Memory B cell (primary cell): ENCODE data around the gene HNRNPA2B1.

ENCODE experiments used
- ATAC-seq: fragments of 150-1000 bp; cut with Tn5 transposase; 2 replicates; pipeline ENCODE4 v1.10.0; 2021; ENCODE audit warnings: low read depth, mild to moderate bottlenecking, moderate library complexity
- DNase-seq, 2 donors: peaks; one replicate each; pipeline ENCODE4 v3.0.0; 2022; ENCODE audit warnings: low spot score in 2 of 2
- H3K27ac Mint-ChIP-seq: one replicate; pipeline ENCODE4 v1.8.0; 2022; ENCODE audit warnings: mild to moderate bottlenecking, moderate library complexity, mixed read lengths
- H3K27me3 Mint-ChIP-seq: one replicate; pipeline ENCODE4 v1.8.0; 2022; ENCODE audit warnings: mixed read lengths
- H3K36me3 Mint-ChIP-seq: one replicate; pipeline ENCODE4 v1.8.0; 2022; ENCODE audit warnings: mild to moderate bottlenecking, mixed read lengths
- H3K4me1 Mint-ChIP-seq: one replicate; pipeline ENCODE4 v1.8.0; 2022; ENCODE audit warnings: mixed read lengths
- H3K4me3 Mint-ChIP-seq: one replicate; pipeline ENCODE4 v1.8.0; 2022; ENCODE audit warnings: mild to moderate bottlenecking, moderate library complexity, mixed read lengths
- H3K9me3 Mint-ChIP-seq: one replicate; pipeline ENCODE4 v1.8.0; 2022; ENCODE audit warnings: mixed read lengths

HNRNPA2B1 gene

DNA sequence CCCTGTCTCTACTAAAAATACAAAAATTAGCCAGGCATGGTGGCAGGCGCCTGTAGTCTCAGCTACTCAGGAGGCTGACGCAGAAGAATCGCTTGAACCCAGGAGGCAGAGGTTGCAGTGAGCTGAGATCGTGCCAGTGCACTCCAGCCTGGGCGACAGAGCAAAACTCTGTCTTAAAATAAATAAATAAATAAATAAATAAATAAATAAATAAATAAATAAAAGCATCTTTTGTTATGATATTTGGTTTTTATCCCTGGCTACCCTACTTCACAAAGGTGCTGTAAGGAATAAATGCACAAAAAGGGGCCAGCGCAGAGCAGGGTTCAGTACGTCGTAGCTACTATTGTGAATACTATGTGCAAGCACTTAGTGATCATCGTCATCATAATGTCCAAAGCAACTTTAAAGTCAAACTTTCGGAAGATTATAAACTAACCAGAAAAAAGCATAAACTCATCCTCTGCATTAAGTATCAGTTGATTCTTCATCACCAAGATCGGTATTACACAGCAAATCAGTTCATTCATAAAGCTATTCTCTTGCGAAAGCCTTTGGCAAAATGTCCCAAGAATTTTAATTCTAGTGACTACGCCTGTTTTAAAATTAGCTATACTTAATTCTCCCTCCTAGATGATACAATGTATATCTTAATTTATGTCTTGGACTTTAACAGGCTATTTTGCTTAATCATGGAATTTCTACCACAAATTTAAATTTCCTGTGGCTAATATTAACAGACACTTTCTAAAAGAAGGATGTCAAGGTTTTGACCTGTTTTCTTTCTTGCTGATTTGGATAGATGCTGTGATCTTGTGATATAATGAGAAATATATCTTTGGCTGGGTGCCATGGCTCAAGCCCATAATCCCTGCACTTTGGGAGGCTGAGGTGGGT is 56.1 kb downstream of the HNRNPA2B1 start:
- Mint-ChIP-seq H3K4me1 (no peaks in the 10 kb centered on the region), H3K27ac (no peak overlapping the region), H3K27me3 (peaks cover 11% of the 10 kb centered on the region), H3K36me3 (no peaks in the 10 kb centered on the region), H3K4me3 (no peak overlapping the region), H3K9me3 (no peaks in the 10 kb centered on the region)
- DNase-seq (no peak), ATAC-seq (no peak)

DNA sequence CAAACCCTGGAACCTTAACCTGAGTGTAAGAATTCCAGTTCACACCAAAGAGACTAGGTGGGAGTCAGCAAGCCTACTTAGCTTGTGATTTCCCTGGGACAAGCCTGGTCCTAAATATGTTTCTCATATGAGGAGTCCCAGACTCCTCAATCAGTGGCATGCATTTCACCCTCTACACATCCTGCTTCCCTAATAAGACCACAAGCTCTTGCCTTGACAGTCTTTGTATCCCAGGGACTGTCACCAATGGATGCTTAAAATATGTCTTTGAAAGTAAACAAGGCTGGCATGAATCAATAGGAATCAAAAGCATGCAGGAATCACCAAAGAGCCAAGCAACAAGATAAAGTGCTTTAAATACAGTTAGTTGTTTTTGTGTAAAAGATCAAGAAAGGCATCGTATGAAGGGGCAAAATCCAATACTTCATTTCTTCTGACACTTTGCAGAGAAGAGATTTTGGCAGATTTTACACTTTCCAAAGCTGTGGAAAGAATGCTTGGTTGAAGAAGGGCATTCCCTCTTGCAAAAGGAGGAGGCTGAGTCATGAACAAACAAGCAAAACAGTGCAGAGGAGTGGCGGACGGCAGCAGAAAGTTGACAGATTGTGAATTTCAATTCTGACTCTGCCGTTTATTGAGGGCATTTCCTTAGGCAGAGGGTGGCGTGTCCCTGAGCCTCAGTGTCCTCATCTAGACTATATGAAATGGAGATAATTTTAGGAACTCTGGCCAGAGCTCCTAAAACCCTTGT is 57.1 kb downstream of the HNRNPA2B1 start:
- no peak for DNase-seq
- ATAC-seq, result no peak
- Mint-ChIP-seq H3K27me3 (peaks cover 11% of the 10 kb centered on the region), H3K4me1 (no peaks in the 10 kb centered on the region), H3K9me3 (no peaks in the 10 kb centered on the region), H3K36me3 (no peaks in the 10 kb centered on the region), H3K4me3 (no peak overlapping the region), H3K27ac (no peak overlapping the region)

DNA sequence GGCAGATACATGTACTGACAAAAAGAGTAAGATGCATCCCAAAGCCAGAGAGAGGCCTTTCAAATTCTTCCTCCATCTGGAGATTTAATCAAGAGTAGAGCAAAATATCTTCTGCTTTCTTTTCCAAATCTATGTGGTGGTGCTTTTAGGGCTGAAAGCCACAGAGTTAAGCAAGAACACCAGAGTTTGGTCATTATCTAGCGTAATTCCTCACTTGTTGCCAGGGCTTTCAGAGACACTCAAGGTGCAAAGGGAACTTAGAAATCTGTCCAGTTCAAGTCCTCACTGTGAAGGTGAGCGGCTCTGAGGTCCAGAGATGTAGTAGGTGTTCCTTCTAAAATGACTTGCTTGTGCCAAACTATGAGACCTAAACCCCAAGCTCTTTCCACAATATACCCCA is 59.5 kb downstream of the HNRNPA2B1 start:
- ATAC-seq (no peak), DNase-seq (no peak)
- Mint-ChIP-seq H3K27ac (no peak overlapping the region), H3K4me1 (no peaks in the 10 kb centered on the region), H3K9me3 (no peaks in the 10 kb centered on the region), H3K27me3 (peaks cover 11% of the 10 kb centered on the region), H3K36me3 (no peaks in the 10 kb centered on the region), H3K4me3 (no peak overlapping the region)

DNA sequence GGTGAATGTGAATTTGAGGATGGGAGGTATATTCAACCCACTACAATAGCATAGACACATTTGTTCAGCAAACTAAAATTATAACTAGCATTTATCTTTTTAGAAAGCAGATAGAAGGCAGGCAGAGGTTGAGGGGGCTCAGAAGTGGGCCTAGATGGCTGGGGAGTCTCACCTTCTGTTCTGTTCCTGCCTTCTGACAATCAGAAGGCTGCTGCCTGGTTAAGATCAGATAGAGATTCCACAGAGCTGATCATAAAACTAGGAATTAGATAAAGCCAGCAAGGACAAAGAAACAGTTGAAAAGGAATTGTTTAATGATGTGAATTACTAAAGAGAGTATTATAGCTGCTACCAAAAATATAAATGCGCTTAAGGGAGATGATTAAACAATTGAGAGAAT is 60.2 kb downstream of the HNRNPA2B1 start:
- Mint-ChIP-seq H3K4me1 (no peaks in the 10 kb centered on the region), H3K27ac (no peak overlapping the region)

More for the DNA sequence above, 60.2 kb downstream of the HNRNPA2B1 start:
- Mint-ChIP-seq H3K9me3 (no peaks in the 10 kb centered on the region), H3K36me3 (no peaks in the 10 kb centered on the region), H3K27me3 (peaks cover 11% of the 10 kb centered on the region), H3K4me3 (no peak overlapping the region)
- DNase-seq (no peak), ATAC-seq (no peak)
